HG03575 (cell line): ENCODE results near the gene AMIGO1.

Source experiments
- ATAC-seq: cut with Tn5 transposase; IDR thresholded peaks from one replicate; pipeline ENCODE4 v1.9.1; 2021; ENCODE audit not compliant: unreplicated experiment, insufficient number of reproducible peaks, low FRiP score; ENCODE audit errors: extremely low read depth

Gene AMIGO1

DNA sequence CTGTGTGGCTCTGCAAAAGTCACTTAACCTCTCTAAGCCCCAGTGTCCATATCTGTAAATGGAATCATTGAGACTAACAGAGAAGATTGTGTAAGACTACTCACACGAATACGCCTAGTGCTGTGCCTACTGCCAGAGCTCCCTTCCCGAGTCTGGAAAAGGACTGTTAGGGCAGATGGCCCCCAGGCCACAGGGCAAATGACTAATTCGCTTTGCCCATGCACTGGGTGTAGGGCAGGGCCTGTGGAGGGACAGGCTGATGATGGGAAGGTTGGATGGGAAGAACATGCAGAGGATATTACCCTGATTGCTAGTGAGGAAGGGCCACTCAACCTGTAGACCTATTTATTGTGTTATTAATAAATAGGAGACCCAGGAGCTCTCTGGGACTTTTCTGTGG lies 26.0 kb upstream of the AMIGO1 start:
- no peak for ATAC-seq

DNA sequence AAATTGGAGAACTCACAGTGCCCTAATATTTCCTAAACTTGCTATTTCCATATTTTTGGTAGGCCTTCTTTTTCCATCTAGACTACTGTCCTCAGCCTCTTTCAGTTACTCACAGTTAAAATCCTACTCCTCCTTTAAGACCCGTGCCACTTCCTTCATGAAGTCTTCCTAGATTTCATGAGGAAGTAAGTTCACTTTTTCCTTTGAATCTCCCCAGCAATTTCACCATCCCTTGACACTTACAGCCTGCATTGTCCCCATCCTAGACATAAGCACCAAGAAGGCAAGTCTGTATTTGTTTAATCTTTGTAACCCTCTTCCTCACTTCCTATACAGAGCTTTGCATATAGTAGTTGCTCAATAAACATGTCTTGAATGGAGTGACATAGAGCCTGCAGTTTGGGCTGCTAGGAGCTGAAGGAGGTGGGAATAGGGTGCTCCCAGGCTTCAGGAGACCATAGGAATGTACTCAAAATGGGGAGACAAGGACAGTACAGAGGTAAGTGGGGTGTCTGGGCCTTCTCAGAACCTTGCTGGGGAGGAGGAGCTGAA lies 24.9 kb upstream of the AMIGO1 start:
- ATAC-seq: no peak

DNA sequence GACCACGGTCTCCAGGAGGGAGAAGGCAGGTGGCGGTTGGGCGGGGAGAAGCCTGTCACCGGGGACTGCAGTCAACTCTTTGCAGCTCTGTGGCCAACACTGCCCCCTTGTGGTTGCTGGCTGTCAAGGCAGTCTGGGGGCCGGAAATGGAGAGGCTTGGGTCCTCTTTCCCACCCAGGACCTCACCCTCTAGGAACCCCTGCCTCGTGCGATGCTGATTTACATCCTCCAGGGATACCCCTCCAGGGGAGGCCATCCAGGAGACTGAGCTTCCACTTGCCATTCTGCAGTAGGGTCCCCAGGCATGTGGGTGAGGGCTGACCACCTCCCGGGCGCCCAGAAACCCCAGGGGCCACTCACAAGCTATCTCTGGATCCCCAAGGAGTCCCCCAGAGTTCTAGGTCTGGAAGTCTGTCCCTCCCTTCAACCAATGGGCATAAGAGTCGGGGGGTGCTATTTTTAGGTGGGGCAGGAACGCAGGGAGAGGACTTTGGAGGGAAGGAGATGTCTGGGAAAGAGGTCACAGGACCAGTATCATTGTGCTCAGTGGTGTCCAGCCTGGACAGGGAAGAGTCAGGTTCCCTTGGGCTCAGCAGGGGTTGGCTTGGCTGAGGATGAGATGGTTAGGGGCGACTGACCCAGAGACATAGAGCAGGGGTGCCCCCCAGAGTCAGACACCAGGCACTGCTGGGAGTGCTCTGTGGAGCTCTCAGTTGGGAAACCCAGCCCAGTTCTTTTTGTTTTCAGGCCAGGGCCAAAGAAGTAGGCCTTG lies 23.0 kb upstream of the AMIGO1 start:
- no peak for ATAC-seq

DNA sequence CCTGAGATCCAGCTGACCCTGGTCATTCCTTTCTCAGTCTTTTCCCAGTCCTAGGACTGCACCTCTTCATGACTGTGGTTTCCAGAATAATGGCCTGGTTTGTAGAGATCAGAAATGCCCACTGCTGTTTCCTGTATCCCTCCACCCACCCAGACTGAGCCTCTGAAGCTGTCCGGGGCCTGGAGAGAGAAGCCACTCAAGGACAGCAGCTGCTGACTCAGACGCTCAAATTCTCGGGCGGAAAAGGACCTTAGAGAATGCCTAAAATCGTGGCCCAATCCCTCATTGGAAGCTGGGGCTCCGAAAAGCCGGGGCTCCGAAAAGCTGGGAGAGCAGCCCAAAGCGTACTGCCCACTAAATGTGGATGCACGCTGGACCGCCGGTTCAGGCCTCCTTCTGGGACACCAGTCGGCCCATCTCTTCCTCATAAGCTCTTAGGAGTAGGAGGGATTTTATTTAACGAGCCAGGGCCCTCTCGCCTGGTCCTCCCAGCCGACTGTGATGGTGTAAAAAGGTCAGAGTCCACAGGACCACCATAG lies 22.4 kb upstream of the AMIGO1 start:
- no peak for ATAC-seq

DNA sequence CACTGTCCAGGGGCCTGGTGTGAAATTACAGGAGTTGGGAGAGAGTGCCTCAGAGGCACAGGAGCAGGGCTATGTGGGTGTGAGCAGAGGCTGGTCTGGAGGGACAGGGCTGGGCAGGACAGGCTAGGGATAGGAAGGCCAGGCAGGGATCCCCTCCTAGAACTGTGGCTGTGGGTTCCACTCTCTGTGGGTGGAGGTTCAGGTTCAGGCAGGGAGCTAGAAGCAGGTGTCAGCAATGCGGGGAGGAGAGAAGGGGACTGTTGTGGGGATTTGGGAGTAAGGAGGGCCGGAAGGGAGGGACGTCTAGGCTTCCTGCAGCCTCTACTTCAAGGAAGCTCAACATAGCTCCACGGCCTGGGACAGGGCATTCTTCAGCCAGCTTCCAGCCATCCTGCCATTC lies 21.9 kb upstream of the AMIGO1 start:
- no peak for ATAC-seq

DNA sequence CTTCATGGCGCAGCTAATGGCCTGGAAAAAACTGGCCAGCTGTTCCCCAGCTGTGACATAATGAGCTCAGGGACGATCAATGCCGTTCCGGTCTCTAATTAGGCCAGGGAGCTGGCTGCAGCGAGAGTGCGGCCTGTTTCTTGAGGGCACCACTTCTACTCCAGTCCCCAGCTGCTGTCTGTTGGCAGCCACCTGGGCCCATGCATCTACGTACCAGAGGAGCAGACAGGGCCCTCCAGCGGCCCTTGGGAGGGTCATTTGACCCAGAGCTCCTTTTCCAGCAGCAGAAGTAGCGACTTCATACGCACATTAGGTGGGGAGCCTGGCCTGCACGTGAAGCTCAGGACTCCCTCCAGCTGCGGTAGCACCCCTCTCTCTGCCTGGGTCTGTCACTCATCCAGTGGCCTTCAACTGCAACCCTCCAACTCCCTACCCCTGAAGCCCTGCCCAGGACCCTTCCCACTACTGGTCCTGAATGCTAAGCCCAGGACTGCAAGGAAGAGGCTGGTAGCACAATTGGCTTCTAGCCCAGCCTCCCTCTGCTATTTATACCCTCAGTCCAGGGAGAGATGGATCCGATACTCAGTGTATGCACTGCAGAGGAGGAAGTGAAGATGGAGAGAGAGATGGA lies 21.0 kb upstream of the AMIGO1 start:
- no peak for ATAC-seq

DNA sequence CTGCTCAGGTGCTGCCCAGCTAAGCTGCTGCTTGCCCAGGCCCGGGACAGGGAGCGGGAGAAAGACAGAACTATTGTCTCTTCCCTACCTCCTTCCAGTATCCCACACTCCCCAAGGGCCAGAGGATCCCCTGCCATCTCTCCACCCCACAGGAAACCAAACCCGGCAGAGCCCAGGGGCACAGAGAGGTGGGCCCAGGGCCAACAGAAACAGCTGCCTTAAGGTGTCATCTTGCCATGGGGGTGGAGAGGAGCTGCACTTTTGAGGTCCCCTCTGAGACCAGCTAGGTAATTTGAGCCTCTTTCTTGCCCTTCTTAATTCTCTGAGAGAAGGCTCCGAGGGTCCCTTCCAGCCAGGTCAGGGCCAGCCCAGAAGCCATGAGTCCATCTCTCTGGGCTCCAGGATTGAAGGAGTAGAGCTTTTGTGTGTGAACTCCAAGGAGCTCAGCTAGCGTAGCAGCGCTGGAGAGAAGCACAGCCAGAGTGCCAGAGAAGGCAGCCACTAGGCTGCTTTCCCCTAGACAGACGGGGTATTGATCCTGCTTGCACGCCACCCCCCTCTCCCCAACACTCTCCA lies 20.4 kb upstream of the AMIGO1 start:
- ATAC-seq: no peak

DNA sequence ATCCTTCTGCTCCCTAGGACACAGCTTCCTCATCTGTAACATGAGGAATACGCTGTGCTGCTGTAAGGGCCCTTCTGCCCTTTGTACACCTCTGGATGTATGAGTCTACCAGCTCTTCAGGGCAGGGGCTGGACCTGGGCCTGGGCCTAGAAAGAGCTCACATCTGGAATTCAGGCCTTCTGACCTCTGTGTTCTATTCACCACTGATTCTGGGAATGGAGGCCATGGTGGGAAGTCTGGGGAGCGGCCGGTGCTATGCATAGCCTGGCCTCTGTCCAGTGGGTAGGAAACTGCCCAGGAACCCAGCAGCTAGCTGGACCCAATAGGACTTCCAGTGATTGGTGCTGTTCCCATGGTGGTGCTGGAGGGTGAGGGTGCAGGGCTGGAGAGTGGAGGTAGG lies 19.2 kb upstream of the AMIGO1 start:
- ATAC-seq: no peak

DNA sequence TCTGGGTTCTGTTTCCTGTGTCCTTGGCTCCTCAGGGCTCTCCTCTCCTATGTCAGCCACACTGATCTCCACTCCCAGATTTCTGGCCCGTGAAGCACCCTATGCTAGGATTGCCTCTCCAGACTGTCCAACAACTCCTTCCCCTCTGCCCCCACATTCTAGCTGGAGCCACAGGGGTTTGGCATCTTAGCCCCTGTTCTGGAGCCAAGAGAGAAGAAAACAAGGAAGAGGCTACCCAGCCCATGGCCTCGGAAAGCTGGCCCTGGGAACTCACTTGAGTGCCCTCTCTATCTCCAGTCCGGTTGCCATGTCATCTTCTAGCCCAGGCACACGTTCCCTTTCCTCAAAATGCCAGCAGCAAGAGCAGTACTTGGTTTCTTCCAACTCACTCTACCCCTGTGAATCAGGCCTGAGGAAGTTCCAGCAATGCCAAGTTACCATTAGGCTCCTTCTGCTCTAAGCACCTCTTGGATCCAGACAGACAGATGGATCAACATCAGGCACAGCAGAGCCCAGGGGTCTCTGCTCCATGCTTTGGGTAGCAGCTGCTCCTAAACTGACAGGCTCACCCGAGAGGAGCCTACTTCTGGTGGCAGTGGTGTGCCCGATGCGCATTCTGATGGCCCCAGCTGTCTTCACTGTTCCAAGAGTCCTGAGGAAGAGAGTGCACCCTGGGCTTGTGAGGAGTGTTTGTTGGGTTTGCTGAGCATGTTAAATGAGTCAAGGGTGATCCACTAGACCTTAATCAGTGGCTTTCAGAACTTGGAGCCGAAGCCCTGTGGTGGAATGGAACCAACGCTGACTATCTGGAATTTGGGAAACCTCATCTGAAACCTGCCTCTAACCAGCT lies 18.5 kb upstream of the AMIGO1 start:
- ATAC-seq: no peak

DNA sequence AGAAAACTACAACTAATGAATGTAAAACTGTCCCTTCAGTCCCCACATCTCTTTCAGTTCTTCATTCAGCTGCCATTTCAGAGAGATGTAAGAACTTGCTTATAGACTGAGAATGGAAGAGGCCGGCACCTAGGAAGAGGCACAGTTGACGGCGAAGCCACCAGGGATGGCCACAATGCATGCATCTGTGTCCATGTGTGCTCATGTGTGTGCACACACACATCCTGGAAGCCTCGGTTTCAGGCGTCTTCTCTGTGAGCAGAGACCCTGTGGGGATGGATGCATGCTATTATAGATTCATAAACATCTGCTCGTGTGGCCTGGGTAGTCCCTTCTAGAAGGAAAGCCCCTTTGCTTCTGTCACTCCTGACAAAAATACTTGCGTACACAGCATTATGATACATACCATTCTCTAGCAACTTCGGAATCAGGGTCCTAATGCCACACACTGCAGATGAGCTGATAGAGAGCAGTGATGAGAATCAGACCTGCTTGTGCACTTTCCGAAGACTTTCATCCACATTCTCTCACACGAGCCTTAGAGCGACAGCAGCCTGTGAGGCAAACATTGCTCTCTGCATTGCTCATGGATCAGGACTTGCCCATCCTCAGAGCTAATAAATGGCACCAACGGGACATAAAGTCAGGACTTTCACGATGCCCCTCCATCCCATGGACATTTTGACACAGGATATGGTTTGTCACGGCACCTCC lies 17.7 kb upstream of the AMIGO1 start:
- no peak for ATAC-seq

DNA sequence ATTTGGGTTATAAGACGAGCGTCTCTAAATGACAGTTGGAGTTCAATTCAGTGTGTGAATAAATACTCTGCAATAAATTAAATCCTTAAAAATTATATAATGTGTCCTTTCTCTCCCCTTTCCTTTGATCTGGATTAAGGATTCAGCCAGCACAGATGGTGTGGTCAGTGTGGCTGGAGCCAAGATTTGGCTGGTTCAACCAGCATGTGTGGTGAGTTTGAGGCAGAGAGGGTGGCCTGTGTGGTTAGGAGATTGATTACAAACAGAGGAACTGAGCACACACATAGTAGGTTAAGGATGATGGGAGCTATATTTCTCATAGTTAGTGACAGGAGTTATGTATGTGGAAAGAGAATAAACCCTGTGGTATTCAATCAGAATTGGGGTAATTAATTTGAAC lies 14.2 kb upstream of the AMIGO1 start:
- no peak for ATAC-seq

DNA sequence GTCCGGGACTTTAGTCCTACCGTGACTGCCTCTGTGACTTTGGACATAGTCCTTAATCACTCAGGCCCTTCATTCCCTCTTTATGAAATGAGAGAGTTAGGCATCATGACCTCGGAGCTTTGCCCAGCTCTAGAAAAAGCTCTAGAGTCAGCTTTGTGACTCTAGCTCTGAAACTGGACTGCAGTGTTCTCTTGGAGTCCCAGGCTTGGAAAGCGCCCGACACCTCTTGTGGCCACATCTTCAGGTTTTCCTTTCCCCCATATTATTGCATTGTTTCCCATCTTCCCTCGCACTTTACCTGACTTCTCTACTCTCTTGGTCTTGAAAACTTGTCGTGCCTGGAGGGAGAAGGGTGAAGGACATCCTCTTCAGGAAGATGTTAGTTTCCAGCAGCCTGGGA lies 12.5 kb upstream of the AMIGO1 start:
- no peak for ATAC-seq

DNA sequence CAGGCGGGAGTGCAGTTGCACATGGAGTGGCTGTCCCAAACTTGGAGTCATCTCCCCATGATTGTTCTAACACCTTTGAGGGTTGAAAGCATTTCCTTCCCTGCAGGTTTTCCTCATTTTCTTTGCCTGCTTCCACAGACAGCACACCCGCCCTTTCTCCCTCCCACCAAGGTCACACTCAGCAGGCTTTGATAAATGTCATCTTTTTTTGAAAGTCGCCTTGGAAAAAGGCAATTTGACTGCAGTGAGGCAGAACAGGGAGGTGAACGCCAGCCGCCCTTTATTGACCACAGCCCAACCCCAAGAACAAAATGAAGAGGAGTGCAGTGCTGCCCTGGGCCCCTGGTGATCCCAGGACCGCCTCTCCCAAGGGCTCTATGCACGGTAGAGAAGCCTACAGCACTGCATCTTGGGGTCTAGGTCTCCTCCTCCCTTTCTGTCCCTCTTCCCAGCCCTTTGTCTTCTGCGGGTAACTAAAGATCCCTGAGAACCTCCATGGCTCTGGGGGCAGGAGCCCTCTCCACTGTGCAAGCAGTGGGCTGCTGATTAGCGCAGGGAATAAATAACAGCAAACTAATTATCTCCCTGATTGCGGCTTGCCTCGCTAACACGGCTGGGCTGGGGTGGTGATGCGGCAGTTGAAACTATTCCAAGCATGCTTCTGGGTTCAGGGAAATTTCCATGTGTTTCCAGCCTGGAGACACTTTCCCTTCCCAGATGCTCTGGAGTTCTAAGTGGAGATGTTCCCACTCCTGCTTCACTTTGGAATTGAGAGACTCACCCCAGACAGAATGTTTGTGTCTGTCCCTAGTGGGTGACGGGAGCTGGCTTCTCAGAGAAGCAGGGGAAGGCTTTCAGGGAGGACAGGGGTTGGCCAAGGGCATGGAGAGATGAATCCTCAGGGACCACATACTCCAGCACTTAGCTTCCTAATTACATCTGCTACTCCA lies 11.8 kb upstream of the AMIGO1 start:
- ATAC-seq: no peak

DNA sequence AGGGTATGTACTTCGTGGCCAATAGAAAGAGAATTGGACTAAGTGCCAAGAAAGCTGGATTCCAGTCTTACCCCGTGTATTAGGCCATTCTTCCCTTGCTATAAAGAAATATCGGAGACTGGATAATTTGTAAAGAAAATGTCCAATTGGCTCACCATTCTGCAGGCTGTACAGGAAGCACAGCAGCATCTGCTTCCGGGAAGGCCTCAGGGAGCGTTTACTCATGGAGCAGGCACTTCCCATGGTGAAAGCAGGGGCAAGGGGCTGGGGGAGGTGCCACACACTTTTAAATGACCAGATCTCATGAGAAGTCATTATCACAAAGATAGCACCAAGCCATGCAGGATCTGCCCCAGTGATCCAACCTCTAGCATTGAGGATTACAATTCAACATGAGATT lies 7.8 kb upstream of the AMIGO1 start:
- no peak for ATAC-seq

DNA sequence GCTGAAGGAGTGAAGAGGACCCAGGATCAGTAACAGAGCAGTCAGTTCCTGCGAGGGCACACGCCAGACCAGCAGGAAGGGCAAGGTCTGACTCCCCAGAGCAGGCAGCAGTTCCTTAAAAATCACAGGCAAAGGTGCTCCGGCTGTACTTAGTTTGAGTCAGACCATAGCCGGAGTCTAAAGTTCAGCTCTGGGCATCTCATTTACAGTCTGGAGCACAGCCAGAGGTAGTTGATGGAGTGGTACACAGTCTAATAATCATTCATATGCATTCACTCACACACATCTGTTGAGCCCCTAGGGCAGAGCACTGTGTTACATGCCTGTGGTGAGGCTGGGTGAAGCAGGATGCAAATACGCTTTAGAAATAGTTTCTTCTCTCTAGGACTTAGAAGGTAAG lies 7.3 kb upstream of the AMIGO1 start:
- no peak for ATAC-seq

DNA sequence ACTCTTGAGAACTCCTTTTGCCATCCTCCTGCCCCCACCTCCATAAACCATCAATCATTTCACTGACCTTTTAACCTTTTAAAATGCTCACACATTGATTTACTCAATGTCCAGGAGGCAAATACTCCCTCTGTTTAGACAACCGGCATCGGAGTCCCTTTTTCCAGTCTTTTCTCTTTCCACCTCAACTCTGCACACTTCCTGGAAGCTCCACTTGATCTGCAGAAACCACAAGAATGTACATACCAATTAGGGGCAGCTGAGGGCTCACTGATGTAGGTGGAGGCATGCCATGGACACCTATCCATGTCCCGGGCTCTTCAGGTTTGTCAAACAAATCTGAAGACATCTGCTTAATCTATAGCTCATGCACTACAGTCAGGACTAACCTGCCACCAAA lies 5.3 kb upstream of the AMIGO1 start:
- ATAC-seq: no peak

DNA sequence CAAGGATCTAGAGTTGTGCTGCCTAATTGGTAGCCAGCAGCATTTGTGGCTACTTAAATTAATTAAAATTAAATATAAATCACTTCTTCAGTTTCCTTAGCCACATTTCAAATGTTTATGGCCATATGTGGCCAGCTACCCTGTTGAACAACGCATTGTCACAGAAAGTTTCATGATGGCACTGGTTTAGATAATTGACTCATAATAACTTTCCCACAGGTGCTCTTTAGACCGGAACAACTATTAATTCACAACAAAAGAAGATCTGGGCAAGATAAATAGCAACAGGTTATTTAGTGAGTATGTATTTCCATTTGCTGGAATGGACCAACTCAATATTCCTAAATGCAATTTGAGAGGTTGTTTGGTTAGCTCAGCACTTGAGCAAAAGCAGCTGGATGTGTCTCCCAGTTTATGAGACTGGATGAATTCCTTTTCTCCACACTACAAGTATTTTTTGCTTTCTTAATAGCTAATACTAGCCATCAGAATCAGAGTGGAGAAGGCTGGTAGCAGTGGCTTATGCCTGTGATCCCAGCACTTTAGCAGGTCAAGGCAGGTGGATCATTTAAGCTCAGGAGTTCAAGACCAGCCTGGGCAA lies 3.7 kb upstream of the AMIGO1 start:
- ATAC-seq: no peak
